ENCODE measurements around the gene PSKH1.

The PSKH1 gene

GRCh38 chr16:67935402-67936123, 42.5 kb downstream of the PSKH1 start (continued):
- TF ChIP-seq ZNF280D (tag by site-specific recombination; IDR thresholded peaks at IDR 0.05) (no peak), TSHZ1 (tag by site-specific recombination; IDR thresholded peaks at IDR 0.05; ENCODE audit: borderline replicate concordance) (no peak), ZBTB8A (tag by site-specific recombination; IDR thresholded peaks at IDR 0.05) (peak; percentile 48; the same call in 1 of the 2 replicates), ZNF2 (tag by site-specific recombination; IDR thresholded peaks at IDR 0.05) (0 out of 2 replicates have a peak, but pooled peaks have one; percentile 48), ZNF157 (tag by site-specific recombination; IDR thresholded peaks at IDR 0.05) (no peak), ZEB2 (tag by site-specific recombination; IDR thresholded peaks at IDR 0.05) (peak; percentile 80), ZXDB (tag by site-specific recombination; IDR thresholded peaks at IDR 0.05) (peak; percentile 96), ZNF664 (tag by site-specific recombination; IDR thresholded peaks at IDR 0.05) (no peak), ZNF600 (tag by site-specific recombination; IDR thresholded peaks at IDR 0.05) (no peak), ZNF560 (tag by site-specific recombination; IDR thresholded peaks at IDR 0.05; ENCODE audit: borderline replicate concordance) (no peak), ZNF155 (tag by site-specific recombination; IDR thresholded peaks at IDR 0.05) (no peak), ZBTB21 (tag by site-specific recombination; IDR thresholded peaks at IDR 0.05) (no peak), ZNF214 (tag by site-specific recombination; IDR thresholded peaks at IDR 0.05; ENCODE audit: borderline replicate concordance) (no peak), WT1 (tag by site-specific recombination; IDR thresholded peaks at IDR 0.05) (peak; percentile 61; the same call in 1 of the 2 replicates), ZNF350 (tag by site-specific recombination; IDR thresholded peaks at IDR 0.05) (no peak), PATZ1 (tag by site-specific recombination; IDR thresholded peaks at IDR 0.05) (peak; percentile 96), KLF7 (tag by site-specific recombination; IDR thresholded peaks at IDR 0.05; ENCODE audit: borderline replicate concordance) (peak; percentile 74; the same call in 1 of the 2 replicates), ZNF221 (tag by site-specific recombination; IDR thresholded peaks at IDR 0.05; ENCODE audit: borderline replicate concordance) (no peak), BCL11A (tag by site-specific recombination; IDR thresholded peaks at IDR 0.05; ENCODE audit: low read depth) (peak; percentile 87), ZNF555 (tag by site-specific recombination; conservative IDR thresholded peaks at IDR 0.05) (no peak), ZBTB1 (tag by site-specific recombination; IDR thresholded peaks at IDR 0.05) (no peak), ZNF366 (tag by site-specific recombination; conservative IDR thresholded peaks at IDR 0.05) (peak; percentile 64), ZNF654 (tag by site-specific recombination; IDR thresholded peaks at IDR 0.05; ENCODE audit: low read depth) (no peak), ZNF596 (tag by site-specific recombination; IDR thresholded peaks at IDR 0.05) (no peak), INSM2 (tag by site-specific recombination; IDR thresholded peaks at IDR 0.05) (peak; percentile 48; the same call in 1 of the 2 replicates)
- TF ChIP-seq, protein P1, sequence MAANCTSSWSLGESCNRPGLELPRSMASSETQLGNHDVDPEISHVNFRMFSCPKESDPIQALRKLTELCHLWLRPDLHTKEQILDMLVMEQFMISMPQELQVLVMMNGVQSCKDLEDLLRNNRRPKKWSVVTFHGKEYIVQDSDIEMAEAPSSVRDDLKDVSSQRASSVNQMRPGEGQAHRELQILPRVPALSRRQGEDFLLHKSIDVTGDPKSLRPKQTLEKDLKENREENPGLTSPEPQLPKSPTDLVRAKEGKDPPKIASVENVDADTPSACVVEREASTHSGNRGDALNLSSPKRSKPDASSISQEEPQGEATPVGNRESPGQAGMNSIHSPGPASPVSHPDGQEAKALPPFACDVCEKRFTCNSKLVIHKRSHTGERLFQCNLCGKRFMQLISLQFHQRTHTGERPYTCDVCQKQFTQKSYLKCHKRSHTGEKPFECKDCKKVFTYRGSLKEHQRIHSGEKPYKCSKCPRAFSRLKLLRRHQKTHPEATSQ (tag by site-specific recombination; IDR thresholded peaks at IDR 0.05): peak; percentile 68; the same call in 1 of the 2 replicates
